MM.1S (cell line): ENCODE results near the gene MET.

Source experiments
- DNase-seq: peaks from one replicate; pipeline ENCODE4 v3.0.0-alpha.2; 2015
- H2AFZ ChIP-seq: fragments of 300-600 bp; sonication (generic); 2 replicates; pipeline ENCODE4 v1.6.0; 2016; ENCODE audit warnings: antibody characterized with exemption, low read length
- H3F3A ChIP-seq: fragments of 300-600 bp; sonication (generic); 2 replicates; pipeline ENCODE4 v1.6.1; 2016; ENCODE audit warnings: mild to moderate bottlenecking, antibody characterized with exemption, low read length, moderate library complexity, mixed read lengths; ENCODE audit not compliant: insufficient read depth
- H3K27ac ChIP-seq: fragments of 300-600 bp; sonication (generic); 2 replicates; pipeline ENCODE4 v1.5.1; 2016; ENCODE audit warnings: mild to moderate bottlenecking, low read length
- H3K27me3 ChIP-seq: fragments of 300-600 bp; sonication (generic); replicated peaks from 2 replicates; pipeline ENCODE4 v1.6.0; 2016; ENCODE audit warnings: low read length; ENCODE audit not compliant: insufficient read depth
- H3K36me3 ChIP-seq: fragments of 300-600 bp; sonication (generic); replicated peaks from 2 replicates; pipeline ENCODE4 v1.6.1; 2016; ENCODE audit warnings: mild to moderate bottlenecking, low read length, mixed read lengths; ENCODE audit not compliant: insufficient read depth
- H3K4me1 ChIP-seq: fragments of 300-600 bp; sonication (generic); 2 replicates; pipeline ENCODE4 v1.6.1; 2016; ENCODE audit warnings: low read length, mixed read lengths
- H3K4me2 ChIP-seq: fragments of 300-600 bp; sonication (generic); 2 replicates; pipeline ENCODE4 v1.6.0; 2016; ENCODE audit warnings: low read depth, low read length
- H3K4me3 ChIP-seq: fragments of 300-600 bp; sonication (generic); 2 replicates; pipeline ENCODE4 v1.5.1; 2016; ENCODE audit warnings: low read length, mixed read lengths
- H3K79me2 ChIP-seq: fragments of 300-600 bp; sonication (generic); 2 replicates; pipeline ENCODE4 v1.6.1; 2016; ENCODE audit warnings: mixed run types, low read length, mixed read lengths
- H3K9ac ChIP-seq: fragments of 300-600 bp; sonication (generic); 2 replicates; pipeline ENCODE4 v1.6.1; 2016; ENCODE audit warnings: low read length, mixed read lengths
- H3K9me2 ChIP-seq: fragments of 300-600 bp; sonication (generic); replicated peaks from 2 replicates; pipeline ENCODE4 v1.6.1; 2016; ENCODE audit warnings: mild to moderate bottlenecking, low read length, mixed read lengths; ENCODE audit not compliant: insufficient read depth
- H3K9me3 ChIP-seq: fragments of 300-600 bp; sonication (generic); replicated peaks from 2 replicates; pipeline ENCODE4 v1.6.1; 2016; ENCODE audit warnings: mild to moderate bottlenecking, low read length, mixed read lengths; ENCODE audit not compliant: insufficient read depth
- H4K20me1 ChIP-seq: fragments of 300-600 bp; sonication (generic); 2 replicates; pipeline ENCODE4 v1.6.1; 2016; ENCODE audit warnings: mild to moderate bottlenecking, low read length, moderate library complexity, mixed read lengths; ENCODE audit not compliant: insufficient read depth
- EZH2 ChIP-seq: fragments of 300-600 bp; sonication (generic); optimal IDR thresholded peaks from 2 replicates; pipeline ENCODE3; 2017; ENCODE audit warnings: low read depth, mild to moderate bottlenecking, antibody characterized with exemption, low read length, mixed read lengths
- EZH2phosphoT487 ChIP-seq: fragments of 300-600 bp; sonication (generic); IDR thresholded peaks from 2 replicates; pipeline ENCODE4 v1.6.1; 2018; ENCODE audit warnings: antibody characterized with exemption, low read length
- TF ChIP-seq, protein P1 (sequence below): fragments of 300-600 bp; sonication (generic); IDR thresholded peaks from 2 replicates; pipeline ENCODE4 v1.5.1; 2016; ENCODE audit warnings: antibody characterized with exemption, low read length, mixed read lengths

MET gene

DNA sequence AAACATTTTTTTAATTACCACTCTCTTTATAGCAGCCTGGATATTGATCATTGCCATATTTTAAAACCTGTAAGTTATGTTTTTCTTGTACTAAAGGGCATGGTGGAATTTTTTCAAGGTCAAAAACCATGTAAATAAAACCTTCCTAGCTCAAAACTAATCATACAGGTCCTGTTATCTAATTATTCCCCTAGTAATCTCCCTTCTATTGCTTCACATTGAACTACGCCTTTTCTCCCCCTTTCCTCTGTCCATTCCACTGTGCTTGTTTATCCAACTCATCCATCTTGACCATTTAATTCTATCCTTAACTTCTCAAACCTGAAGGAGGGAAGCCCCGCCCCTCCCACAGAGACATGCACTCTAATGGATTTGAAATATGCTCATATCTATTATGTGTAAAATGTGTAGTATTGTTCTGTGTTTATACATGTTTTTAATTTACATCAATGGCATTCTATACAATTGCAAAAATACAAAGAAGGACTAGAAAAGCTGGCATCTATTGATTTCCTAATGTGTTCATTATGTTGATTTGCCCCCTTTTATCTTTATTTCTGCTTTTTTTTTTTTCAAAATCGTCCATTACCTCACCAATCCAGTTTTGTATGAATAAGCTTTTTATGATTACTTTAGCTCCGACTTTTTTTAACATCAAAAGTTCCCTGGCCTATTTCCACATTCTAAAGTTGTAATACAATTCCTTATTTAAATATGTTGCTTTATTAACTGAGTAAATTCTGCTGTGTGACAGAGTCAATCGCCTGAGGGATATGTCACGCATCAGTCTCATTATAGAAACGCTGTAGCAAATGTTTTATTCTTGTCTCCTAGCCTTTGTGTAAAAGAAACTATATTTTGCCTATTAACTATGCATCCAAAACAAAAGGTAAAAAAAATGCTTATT lies 61.0 kb downstream of the MET start:
- Histone ChIP-seq H3K4me1 (peaks cover 22% of the 10 kb centered on the region), H3K27me3 (no peaks in the 10 kb centered on the region), H3K9me2 (no peaks in the 10 kb centered on the region), H3K4me3 (no peak overlapping the region), H2AFZ (no peak overlapping the region), H4K20me1 (no peaks in the 10 kb centered on the region), H3K36me3 (no peaks in the 10 kb centered on the region), H3K27ac (peak overlapping the region; percentile 38; the same call in 1 of the 2 replicates), H3K9me3 (no peaks in the 10 kb centered on the region), H3F3A (peaks cover 14% of the 10 kb centered on the region), H3K9ac (no peak overlapping the region), H3K4me2 (peak overlapping the region; percentile 41), H3K79me2 (no peaks in the 10 kb centered on the region)
- TF ChIP-seq EZH2 (no peak), EZH2phosphoT487 (no peak)
- TF ChIP-seq, protein P1, sequence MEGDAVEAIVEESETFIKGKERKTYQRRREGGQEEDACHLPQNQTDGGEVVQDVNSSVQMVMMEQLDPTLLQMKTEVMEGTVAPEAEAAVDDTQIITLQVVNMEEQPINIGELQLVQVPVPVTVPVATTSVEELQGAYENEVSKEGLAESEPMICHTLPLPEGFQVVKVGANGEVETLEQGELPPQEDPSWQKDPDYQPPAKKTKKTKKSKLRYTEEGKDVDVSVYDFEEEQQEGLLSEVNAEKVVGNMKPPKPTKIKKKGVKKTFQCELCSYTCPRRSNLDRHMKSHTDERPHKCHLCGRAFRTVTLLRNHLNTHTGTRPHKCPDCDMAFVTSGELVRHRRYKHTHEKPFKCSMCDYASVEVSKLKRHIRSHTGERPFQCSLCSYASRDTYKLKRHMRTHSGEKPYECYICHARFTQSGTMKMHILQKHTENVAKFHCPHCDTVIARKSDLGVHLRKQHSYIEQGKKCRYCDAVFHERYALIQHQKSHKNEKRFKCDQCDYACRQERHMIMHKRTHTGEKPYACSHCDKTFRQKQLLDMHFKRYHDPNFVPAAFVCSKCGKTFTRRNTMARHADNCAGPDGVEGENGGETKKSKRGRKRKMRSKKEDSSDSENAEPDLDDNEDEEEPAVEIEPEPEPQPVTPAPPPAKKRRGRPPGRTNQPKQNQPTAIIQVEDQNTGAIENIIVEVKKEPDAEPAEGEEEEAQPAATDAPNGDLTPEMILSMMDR = no peak
- DNase-seq = peak; percentile 5

DNA sequence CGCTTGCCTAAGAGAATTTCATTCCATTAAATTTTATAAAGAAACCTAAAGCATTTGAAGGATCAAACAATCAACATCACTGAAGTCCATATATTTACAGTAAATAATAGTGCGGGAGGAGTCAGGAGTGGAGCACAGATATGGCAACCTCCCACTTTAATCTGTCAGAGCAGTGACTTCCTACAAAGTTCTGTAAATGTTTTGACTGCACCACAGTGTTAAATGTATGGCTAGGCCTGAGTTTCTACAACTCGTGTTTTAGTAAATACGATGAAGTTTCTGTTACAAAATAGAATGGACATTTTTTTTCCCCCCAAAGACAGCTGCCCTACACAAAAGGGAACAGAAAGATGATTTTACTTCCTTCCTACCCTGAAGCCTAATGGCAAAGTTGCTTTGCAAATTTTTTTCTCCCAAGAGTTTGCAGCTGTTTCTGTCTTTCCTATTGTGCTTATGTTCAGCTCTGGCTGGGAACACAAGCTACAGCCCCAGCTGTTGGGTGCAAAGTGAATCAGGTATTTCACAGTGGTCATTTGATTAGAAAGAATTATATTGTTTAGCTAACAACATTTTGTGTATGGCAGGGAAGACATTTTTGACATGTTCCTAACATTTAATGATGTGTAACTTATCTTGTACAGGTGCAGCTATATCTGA lies 62.1 kb downstream of the MET start:
- H3K4me1 ChIP-seq = peaks cover 22% of the 10 kb centered on the region
- no peaks in the 10 kb centered on the region for H3K36me3 ChIP-seq
- no peaks in the 10 kb centered on the region for H4K20me1 ChIP-seq
- H3K27me3 ChIP-seq = no peaks in the 10 kb centered on the region
- H3K79me2 ChIP-seq = no peaks in the 10 kb centered on the region
- H3K4me3 ChIP-seq = no peak overlapping the region; the same call in 1 of the 2 replicates
- peaks cover 14% of the 10 kb centered on the region for H3F3A ChIP-seq
- peak; percentile 40 for DNase-seq
- no peaks in the 10 kb centered on the region for H3K9me2 ChIP-seq
- H3K9me3 ChIP-seq = no peaks in the 10 kb centered on the region
- peak overlapping the region; percentile 41 for H3K4me2 ChIP-seq
- peak overlapping the region; percentile 2; the same call in 1 of the 2 replicates for H3K9ac ChIP-seq
- H3K27ac ChIP-seq = peak overlapping the region; percentile 38; the same call in 1 of the 2 replicates
- peak overlapping the region; percentile 50 for H2AFZ ChIP-seq
- no peak for TF ChIP-seq EZH2
- no peak for TF ChIP-seq EZH2phosphoT487
- TF ChIP-seq, protein P1 = no peak

DNA sequence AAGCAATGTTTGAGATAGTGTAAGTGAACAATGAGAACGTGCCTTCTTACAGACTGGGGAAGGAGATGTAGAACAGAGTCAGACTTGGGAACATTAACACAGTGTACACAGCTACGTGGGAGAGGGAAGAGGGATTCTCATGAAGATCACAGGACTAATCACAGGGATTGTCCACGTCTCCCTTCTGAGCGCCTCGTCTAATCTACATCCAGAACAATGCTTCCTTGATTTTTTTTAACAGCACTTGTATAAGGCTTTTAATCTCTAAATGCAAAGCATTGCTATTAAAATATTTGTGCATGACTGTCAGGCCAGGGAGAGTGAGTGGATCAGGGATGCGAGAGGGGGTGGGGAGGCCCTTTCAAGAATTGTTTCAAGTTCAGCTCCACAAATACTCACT lies 62.7 kb downstream of the MET start:
- DNase-seq = peak; percentile 3
- no peaks in the 10 kb centered on the region for H3K9me3 ChIP-seq
- H3K9ac ChIP-seq = no peak overlapping the region
- no peaks in the 10 kb centered on the region for H3K36me3 ChIP-seq
- peaks cover 22% of the 10 kb centered on the region for H3K4me1 ChIP-seq
- peaks cover 14% of the 10 kb centered on the region for H3F3A ChIP-seq
- no peaks in the 10 kb centered on the region for H3K27me3 ChIP-seq
- H2AFZ ChIP-seq = no peak overlapping the region
- no peaks in the 10 kb centered on the region for H4K20me1 ChIP-seq
- no peak overlapping the region; the same call in 1 of the 2 replicates for H3K27ac ChIP-seq
- H3K9me2 ChIP-seq = no peaks in the 10 kb centered on the region
- peak overlapping the region; percentile 41; the same call in 1 of the 2 replicates for H3K4me2 ChIP-seq
- TF ChIP-seq EZH2 (no peak), EZH2phosphoT487 (no peak)
- TF ChIP-seq, protein P1 = no peak
- no peak overlapping the region for H3K4me3 ChIP-seq
- H3K79me2 ChIP-seq = no peaks in the 10 kb centered on the region
